ENCODE data around the gene ANTXR1.
A peak's percentile ranks its signal among the peaks of the same experiment; 100 is the strongest.

The ANTXR1 gene

DNA sequence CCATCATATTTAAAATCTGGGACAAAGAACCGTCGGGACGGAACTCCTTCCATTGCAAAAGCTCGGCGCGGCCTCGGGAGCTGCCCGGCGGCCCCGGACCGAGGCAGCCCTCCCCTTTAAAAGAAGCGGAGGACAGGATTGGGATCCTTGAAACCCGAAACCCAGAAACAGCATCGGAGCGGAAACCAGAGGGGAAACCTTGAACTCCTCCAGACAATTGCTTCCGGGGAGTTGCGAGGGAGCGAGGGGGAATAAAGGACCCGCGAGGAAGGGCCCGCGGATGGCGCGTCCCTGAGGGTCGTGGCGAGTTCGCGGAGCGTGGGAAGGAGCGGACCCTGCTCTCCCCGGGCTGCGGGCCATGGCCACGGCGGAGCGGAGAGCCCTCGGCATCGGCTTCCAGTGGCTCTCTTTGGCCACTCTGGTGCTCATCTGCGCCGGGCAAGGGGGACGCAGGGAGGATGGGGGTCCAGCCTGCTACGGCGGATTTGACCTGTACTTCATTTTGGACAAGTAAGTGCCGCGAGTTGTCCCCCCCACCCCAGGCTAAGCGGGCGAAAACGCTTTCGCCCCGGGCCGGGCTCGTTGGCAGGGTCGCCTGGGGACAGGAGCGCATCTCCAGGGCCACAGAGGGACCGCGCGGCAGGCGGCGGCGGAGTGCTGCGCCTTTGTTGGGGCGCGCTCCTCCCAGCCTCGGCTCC lies at the start of gene ANTXR1:
Gene ANTXR1 (plus strand): TSS at position 38 of the 698 bp plus-strand sequence. CDS start 321 bp downstream, at position 359.
- Histone ChIP-seq H3K9ac (ENCODE audit: low read length) (peak within 1 kb of the TSS; percentile 11), H3K27ac (ENCODE audit: low read depth, low read length) (peak within 1 kb of the TSS; percentile 59)

DNA sequence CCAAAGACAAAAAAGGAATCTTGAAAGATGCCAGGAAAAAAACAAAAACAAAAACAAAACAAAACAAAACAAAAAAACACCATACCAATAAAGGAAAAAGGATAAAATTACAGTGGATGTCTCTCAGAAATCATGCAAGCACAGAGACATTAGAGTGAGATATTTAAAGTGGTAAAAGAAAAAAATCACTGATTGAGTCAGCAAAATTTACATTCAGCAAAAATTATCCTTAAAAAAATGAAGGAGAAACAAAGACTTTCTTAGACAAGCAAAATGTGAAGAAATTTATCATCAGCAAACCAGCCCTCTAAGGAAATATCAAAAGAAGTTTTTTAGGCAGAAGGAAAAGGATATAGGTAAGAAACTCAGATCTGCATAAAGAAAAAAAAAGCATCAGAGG lies 48.7 kb upstream of the ANTXR1 start:
- H3K27me3 ChIP-seq (ENCODE audit: control insufficient read depth in 1 of 2, insufficient read depth in 2 of 2, low read length in 2 of 2), result no peaks in the 10 kb centered on the region
- H3K4me1 ChIP-seq (ENCODE audit: insufficient read depth, low read length), result no peaks in the 10 kb centered on the region
- no peaks in the 10 kb centered on the region for H3K36me3 ChIP-seq (ENCODE audit: insufficient read depth, low read length)
- H3K9ac ChIP-seq (ENCODE audit: low read length), result no peak overlapping the region
- no peaks in the 10 kb centered on the region for H3K9me3 ChIP-seq (ENCODE audit: low read length)
- no peak overlapping the region for H3K4me3 ChIP-seq (ENCODE audit: low read depth in 1 of 2, low read length in 2 of 2)
- H3K27ac ChIP-seq (ENCODE audit: low read depth, low read length), result no peak overlapping the region

More for the DNA sequence above, at the start of gene ANTXR1:
- H3K9me3 ChIP-seq (ENCODE audit: low read length), result no peaks in the 10 kb centered on the region
- peak within 1 kb of the TSS; percentile 85 to 88 for H3K4me3 ChIP-seq (ENCODE audit: low read depth in 1 of 2, low read length in 2 of 2)
- no peaks in the 10 kb centered on the region for H3K36me3 ChIP-seq (ENCODE audit: insufficient read depth, low read length)
- peaks cover 30% of the 10 kb centered on the region for H3K4me1 ChIP-seq (ENCODE audit: insufficient read depth, low read length)
- H3K27me3 ChIP-seq (ENCODE audit: control insufficient read depth in 1 of 2, insufficient read depth in 2 of 2, low read length in 2 of 2), result no peaks in the 10 kb centered on the region

DNA sequence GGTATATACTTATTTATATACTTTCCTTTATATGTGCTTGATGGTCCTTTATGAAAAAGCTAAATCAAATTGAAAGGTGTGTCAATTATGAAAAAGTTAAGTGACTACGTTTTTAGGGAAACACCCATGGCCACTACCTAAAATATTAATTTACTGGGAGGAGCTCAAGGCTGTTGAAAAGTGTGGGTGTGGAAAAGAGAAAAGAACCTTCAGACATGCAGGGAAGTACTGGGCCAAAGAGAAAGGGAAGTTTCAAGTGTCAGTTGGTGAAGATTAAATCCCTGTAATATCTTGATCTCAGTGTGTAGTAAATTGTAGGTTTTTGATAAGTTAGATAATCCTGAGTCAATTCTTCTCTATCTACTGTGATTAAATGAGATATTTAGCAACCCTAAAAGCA lies 44.8 kb upstream of the ANTXR1 start:
- no peak overlapping the region for H3K9ac ChIP-seq (ENCODE audit: low read length)
- H3K4me3 ChIP-seq (ENCODE audit: low read depth in 1 of 2, low read length in 2 of 2), result no peak overlapping the region
- no peaks in the 10 kb centered on the region for H3K9me3 ChIP-seq (ENCODE audit: low read length)
- no peaks in the 10 kb centered on the region for H3K27me3 ChIP-seq (ENCODE audit: control insufficient read depth in 1 of 2, insufficient read depth in 2 of 2, low read length in 2 of 2)
- no peaks in the 10 kb centered on the region for H3K4me1 ChIP-seq (ENCODE audit: insufficient read depth, low read length)
- H3K36me3 ChIP-seq (ENCODE audit: insufficient read depth, low read length), result no peaks in the 10 kb centered on the region
- H3K27ac ChIP-seq (ENCODE audit: low read depth, low read length), result no peak overlapping the region

DNA sequence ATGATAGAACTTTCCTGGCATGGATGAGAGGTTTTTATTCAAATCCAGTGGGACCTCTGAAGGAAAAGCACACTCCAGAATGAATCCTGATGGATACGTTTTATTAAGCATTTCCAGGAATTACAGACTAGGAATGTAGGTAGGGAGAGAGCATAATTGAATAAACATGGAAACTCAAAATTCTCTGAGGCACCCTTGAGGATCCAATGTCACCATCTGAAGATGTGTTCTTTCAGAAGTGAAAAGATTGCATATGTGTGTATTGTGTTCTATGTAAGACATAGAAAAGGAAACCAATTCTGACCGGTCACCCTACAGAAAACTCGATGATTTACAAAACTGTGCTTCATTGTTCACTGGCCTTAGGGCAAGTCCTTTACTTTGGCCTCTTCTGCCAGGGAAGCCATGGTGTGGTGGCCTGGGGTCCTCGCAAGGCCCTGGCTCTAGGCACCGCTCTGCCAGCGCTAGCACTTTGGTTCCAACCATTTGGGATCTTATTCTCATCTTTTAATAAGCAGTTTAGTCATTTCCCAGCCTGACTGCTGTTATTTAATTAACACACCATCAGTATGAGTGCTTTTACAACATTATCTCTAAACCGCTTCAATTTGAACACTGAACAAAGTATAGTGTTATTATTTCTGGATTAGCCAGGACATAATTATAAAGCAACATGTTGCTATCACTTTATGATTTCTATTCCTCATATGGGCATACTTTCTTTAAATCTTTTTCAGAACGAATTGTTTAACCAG lies 43.1 kb upstream of the ANTXR1 start:
- Histone ChIP-seq H3K27ac (ENCODE audit: low read depth, low read length) (no peak overlapping the region), H3K9ac (ENCODE audit: low read length) (no peak overlapping the region), H3K4me1 (ENCODE audit: insufficient read depth, low read length) (no peaks in the 10 kb centered on the region), H3K36me3 (ENCODE audit: insufficient read depth, low read length) (no peaks in the 10 kb centered on the region), H3K9me3 (ENCODE audit: low read length) (no peaks in the 10 kb centered on the region), H3K27me3 (ENCODE audit: control insufficient read depth in 1 of 2, insufficient read depth in 2 of 2, low read length in 2 of 2) (no peaks in the 10 kb centered on the region), H3K4me3 (ENCODE audit: low read depth in 1 of 2, low read length in 2 of 2) (no peak overlapping the region)

DNA sequence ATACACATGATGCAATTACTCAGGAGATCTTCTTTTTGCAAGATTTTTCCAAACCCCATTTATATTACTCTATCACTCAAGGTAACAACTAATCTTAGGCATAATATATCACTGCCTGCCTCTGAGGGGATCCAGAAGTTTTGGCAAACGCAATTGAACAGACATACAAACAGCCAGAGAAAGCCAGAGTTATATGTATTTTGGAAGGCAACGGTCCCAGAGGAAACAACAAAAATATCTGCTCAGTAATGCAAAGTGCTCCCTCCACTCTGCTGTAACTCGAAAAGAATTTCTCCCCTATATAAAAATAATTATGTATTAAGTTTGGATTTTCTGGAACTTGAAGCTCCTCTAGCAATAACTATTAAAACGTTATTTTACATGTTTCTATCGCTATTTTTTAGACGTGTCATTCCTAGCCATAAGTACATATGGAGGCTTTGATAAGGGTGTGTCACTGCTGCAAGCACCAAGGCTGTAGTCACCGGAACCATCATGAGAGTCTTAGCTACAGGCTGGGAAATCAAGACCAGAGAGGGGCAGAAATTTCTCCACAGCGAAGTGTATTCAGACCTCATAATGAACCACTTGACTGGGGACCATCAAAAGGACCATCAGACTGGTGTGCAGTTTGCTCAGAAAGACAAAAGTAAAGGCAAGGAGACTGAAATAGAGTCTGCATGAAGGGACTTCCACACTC lies 42.3 kb upstream of the ANTXR1 start:
- no peaks in the 10 kb centered on the region for H3K36me3 ChIP-seq (ENCODE audit: insufficient read depth, low read length)
- H3K4me3 ChIP-seq (ENCODE audit: low read depth in 1 of 2, low read length in 2 of 2), result no peak overlapping the region
- H3K4me1 ChIP-seq (ENCODE audit: insufficient read depth, low read length), result no peaks in the 10 kb centered on the region
- H3K27ac ChIP-seq (ENCODE audit: low read depth, low read length), result no peak overlapping the region
- H3K27me3 ChIP-seq (ENCODE audit: control insufficient read depth in 1 of 2, insufficient read depth in 2 of 2, low read length in 2 of 2), result no peaks in the 10 kb centered on the region
- H3K9ac ChIP-seq (ENCODE audit: low read length), result no peak overlapping the region
- no peaks in the 10 kb centered on the region for H3K9me3 ChIP-seq (ENCODE audit: low read length)

DNA sequence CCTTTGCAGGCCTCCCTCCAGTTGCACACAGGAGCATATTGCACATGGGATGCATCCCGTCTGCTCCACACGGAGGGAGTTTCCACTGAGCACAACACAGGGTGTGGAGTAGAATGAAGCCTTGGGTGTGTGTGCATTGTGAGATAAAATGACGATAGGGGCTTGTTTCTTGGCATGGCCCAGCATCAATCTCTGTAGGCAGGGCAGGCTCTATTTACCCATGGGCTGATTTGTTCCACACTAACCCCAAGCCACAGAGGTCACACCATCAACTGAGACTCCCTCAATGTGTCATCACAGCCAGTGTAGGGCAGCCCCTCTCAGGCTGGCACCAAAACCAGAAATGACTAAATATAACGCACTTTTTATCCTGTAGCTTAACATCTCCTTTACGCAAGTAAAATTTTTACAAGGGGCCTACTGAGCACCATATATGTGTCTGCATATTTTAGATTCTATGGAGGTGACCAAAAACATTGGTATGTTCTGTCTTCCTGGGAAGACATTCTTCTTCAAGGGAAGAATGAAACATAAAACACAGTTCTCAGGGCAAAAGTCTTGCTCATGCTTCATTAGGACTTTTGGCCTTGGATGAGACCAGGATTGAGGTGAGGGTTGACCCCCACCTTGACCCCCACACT lies 41.3 kb upstream of the ANTXR1 start:
- Histone ChIP-seq H3K9ac (ENCODE audit: low read length) (no peak overlapping the region), H3K27ac (ENCODE audit: low read depth, low read length) (no peak overlapping the region), H3K4me3 (ENCODE audit: low read depth in 1 of 2, low read length in 2 of 2) (no peak overlapping the region), H3K9me3 (ENCODE audit: low read length) (no peaks in the 10 kb centered on the region), H3K4me1 (ENCODE audit: insufficient read depth, low read length) (no peaks in the 10 kb centered on the region), H3K27me3 (ENCODE audit: control insufficient read depth in 1 of 2, insufficient read depth in 2 of 2, low read length in 2 of 2) (no peaks in the 10 kb centered on the region), H3K36me3 (ENCODE audit: insufficient read depth, low read length) (no peaks in the 10 kb centered on the region)

DNA sequence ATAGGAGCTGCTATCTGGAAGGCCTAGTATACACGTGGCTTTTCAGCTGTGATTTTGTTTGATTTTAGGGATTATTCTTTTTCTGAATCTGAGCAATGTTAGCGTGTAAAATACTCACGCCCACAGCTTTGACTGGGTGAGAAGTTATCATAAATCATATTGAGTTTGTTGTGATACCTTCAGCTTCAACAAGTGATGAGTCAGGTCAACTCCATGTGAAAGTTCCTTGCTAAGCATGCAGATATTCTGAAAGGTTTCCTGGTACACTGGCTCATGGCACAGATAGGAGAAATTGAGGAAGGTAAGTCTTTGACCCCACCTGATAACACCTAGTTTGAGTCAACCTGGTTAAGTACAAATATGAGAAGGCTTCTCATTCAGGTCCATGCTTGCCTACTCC lies 38.7 kb upstream of the ANTXR1 start, which contains the start of gene GKN1:
Gene GKN1 (plus strand): TSS at position 386 of the 400 bp plus-strand sequence. CDS start 42 bp downstream, outside the sequence.
- no peak within 1 kb of the TSS for H3K9ac ChIP-seq (ENCODE audit: low read length)
- H3K27me3 ChIP-seq (ENCODE audit: control insufficient read depth in 1 of 2, insufficient read depth in 2 of 2, low read length in 2 of 2), result no peaks in the 10 kb centered on the region
- no peak within 1 kb of the TSS for H3K4me3 ChIP-seq (ENCODE audit: low read depth in 1 of 2, low read length in 2 of 2)
- H3K4me1 ChIP-seq (ENCODE audit: insufficient read depth, low read length), result no peaks in the 10 kb centered on the region
- H3K27ac ChIP-seq (ENCODE audit: low read depth, low read length), result no peak within 1 kb of the TSS
- no peaks in the 10 kb centered on the region for H3K36me3 ChIP-seq (ENCODE audit: insufficient read depth, low read length)
- H3K9me3 ChIP-seq (ENCODE audit: low read length), result no peaks in the 10 kb centered on the region

DNA sequence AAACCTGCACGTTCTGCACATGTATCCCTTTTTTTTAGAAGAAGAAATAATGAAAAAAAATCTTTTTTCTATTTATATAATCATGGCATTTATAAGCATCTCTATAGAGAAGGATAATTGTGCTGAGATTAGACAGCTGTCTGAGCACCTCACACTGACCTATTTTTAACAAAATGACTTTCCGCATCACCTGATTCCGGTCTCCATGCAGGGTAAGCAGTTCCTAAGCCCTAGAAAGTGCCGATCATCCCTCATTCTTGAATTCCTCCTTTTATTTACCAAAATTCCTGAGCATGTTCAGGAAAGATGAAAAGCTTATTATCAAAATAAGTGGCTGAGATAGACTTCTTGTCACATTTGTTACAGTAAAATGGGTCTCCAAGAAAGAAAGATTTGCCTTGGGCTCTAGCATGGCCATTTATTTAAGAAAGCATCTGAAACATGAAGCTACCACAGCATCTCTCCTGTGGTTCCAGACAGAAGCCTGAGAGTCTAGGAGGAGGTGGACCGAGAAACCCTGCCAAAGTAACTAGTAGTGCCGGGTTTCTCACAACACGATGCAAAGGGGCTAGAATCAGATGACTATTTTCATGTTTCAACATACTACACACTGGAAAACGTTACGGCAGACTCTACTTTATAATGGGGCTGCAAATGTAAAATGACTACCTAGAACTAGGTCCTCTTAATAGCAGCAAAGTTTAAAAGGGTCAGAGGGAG lies 37.9 kb upstream of the ANTXR1 start:
- Histone ChIP-seq H3K9ac (ENCODE audit: low read length) (no peak overlapping the region), H3K27me3 (ENCODE audit: control insufficient read depth in 1 of 2, insufficient read depth in 2 of 2, low read length in 2 of 2) (no peaks in the 10 kb centered on the region), H3K4me1 (ENCODE audit: insufficient read depth, low read length) (no peaks in the 10 kb centered on the region), H3K27ac (ENCODE audit: low read depth, low read length) (no peak overlapping the region), H3K4me3 (ENCODE audit: low read depth in 1 of 2, low read length in 2 of 2) (no peak overlapping the region), H3K36me3 (ENCODE audit: insufficient read depth, low read length) (no peaks in the 10 kb centered on the region), H3K9me3 (ENCODE audit: low read length) (no peaks in the 10 kb centered on the region)

DNA sequence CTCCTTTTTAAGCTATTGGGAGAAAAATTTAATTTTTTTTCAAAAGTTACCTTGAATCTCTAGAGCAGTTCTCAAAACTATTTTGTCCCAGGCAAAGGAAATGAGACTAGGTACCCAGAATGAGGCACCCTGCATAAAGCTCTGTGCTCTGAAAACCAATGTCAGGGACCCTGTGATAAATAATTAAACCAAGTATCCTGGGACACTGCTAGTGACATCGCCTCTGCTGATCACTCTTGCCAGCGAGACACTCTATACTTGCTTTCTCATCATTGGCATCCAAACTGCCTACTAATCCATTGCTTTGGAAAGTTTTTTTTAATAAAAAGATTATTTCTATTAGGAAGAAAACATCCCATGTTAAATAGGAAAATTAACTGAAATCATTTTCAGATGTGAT lies 37.1 kb upstream of the ANTXR1 start:
- H3K36me3 ChIP-seq (ENCODE audit: insufficient read depth, low read length), result no peaks in the 10 kb centered on the region
- H3K9ac ChIP-seq (ENCODE audit: low read length), result no peak overlapping the region
- no peaks in the 10 kb centered on the region for H3K9me3 ChIP-seq (ENCODE audit: low read length)
- no peaks in the 10 kb centered on the region for H3K27me3 ChIP-seq (ENCODE audit: control insufficient read depth in 1 of 2, insufficient read depth in 2 of 2, low read length in 2 of 2)
- no peaks in the 10 kb centered on the region for H3K4me1 ChIP-seq (ENCODE audit: insufficient read depth, low read length)
- no peak overlapping the region for H3K4me3 ChIP-seq (ENCODE audit: low read depth in 1 of 2, low read length in 2 of 2)
- H3K27ac ChIP-seq (ENCODE audit: low read depth, low read length), result no peak overlapping the region

DNA sequence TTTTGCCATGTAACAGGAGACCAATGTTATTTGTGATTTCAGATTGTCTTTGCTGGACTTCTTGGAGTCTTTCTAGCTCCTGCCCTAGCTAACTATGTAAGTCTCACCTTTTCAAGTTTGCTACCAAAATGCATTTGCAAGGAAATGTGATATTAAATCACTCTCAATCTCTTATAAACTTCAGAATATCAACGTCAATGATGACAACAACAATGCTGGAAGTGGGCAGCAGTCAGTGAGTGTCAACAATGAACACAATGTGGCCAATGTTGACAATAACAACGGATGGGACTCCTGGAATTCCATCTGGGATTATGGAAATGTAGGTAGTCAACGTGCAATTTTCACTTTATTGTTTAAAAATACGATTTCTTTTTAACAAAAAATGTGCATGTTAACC lies 35.5 kb upstream of the ANTXR1 start:
- H3K9me3 ChIP-seq (ENCODE audit: low read length), result no peaks in the 10 kb centered on the region
- H3K36me3 ChIP-seq (ENCODE audit: insufficient read depth, low read length), result no peaks in the 10 kb centered on the region
- H3K4me1 ChIP-seq (ENCODE audit: insufficient read depth, low read length), result no peaks in the 10 kb centered on the region
- no peak overlapping the region for H3K4me3 ChIP-seq (ENCODE audit: low read depth in 1 of 2, low read length in 2 of 2)
- no peaks in the 10 kb centered on the region for H3K27me3 ChIP-seq (ENCODE audit: control insufficient read depth in 1 of 2, insufficient read depth in 2 of 2, low read length in 2 of 2)
- H3K27ac ChIP-seq (ENCODE audit: low read depth, low read length), result no peak overlapping the region
- H3K9ac ChIP-seq (ENCODE audit: low read length), result no peak overlapping the region

DNA sequence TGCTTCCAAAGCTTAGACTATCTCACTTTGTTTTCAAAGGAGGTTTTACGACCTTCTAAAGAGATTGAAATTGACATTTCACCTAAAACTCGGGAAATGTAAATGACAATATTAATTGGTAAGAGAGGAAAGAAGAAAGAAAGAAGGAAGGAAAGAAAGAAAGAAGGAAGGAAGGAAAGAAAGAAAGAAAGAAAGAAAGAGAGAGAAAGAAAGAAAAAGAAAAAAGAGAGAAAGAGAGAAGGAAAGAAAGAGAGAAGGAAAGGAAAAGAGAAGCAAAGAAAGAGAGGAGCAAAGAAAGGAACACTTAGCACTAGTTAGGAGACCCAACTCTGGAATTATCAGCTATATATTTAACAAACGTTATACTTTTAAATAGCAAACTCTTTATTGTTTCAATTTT lies 34.9 kb upstream of the ANTXR1 start:
- H3K36me3 ChIP-seq (ENCODE audit: insufficient read depth, low read length), result no peaks in the 10 kb centered on the region
- no peak overlapping the region for H3K9ac ChIP-seq (ENCODE audit: low read length)
- no peak overlapping the region for H3K4me3 ChIP-seq (ENCODE audit: low read depth in 1 of 2, low read length in 2 of 2)
- H3K9me3 ChIP-seq (ENCODE audit: low read length), result no peaks in the 10 kb centered on the region
- H3K27me3 ChIP-seq (ENCODE audit: control insufficient read depth in 1 of 2, insufficient read depth in 2 of 2, low read length in 2 of 2), result no peaks in the 10 kb centered on the region
- H3K27ac ChIP-seq (ENCODE audit: low read depth, low read length), result no peak overlapping the region
- no peaks in the 10 kb centered on the region for H3K4me1 ChIP-seq (ENCODE audit: insufficient read depth, low read length)
